NCI-H128 (cell line): ENCODE results near the gene CYGB.
A peak's percentile ranks its signal among the peaks of the same experiment; 100 is the strongest.

Experiments
- DNase-seq: peaks from one replicate; lab custom pipeline; 2025; ENCODE audit not compliant: unreplicated experiment; lab: John Stamatoyannopoulos, UW

CYGB gene

DNA sequence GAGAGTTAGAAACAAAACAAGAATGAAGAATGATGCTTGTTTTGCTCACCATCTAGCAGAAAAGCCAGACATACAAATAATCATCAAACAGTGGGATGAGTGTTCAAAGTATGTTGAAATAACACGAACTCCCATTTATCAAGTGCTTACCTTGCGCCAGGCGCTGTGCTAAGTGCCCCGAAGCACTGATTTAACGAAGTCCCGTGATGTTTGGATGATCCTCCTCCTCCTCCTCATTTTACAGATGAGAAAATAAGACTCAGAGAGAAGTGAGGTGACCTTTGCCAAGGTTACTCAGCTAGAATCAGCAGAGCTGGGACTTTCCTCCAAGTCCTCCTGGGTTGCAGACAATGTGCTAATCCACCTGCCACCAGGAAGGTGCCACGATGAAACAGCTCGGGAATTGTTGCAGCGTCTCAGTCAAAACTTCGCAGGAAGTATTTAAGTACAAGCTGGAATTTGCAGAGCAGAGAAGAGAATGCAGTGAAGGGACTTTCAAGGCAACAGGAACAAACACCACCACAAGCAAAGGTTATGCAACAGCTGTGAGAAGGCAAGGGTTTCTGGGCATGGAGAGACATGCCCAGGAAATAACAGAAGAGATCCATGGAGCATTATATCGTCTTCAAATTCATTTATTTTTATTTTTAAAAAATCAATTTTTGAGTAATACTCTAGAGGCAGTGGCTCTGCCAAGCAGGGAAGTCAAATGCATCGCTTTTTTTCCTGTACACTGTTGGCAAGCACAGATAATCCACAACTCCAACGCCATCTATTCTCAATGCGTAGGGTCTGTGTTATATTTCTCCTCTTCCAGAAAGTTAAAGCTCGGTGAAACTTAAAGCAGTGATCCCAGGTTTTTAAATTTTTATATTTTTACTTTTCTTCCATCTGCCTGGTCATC is 13.5 kb upstream of the CYGB start:
- DNase-seq = no peak

DNA sequence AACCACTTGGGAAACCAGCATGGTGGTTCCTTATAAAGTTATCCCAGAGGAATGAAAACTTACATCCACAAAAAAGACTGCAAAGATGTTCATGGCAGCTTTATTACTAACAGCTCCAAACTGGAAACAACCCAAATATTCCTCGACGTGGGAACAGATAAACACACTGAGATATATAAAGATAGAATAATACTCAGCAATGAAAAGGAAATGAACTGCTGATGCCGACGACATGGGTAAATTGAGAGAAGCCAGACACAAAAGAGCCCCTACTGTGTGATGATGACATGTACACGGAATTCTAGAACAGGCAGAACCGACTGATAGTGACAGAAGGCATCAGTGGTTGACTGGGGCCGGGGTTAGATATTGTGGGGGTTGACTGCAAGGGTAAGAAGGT is 12.0 kb upstream of the CYGB start:
- no peak for DNase-seq

DNA sequence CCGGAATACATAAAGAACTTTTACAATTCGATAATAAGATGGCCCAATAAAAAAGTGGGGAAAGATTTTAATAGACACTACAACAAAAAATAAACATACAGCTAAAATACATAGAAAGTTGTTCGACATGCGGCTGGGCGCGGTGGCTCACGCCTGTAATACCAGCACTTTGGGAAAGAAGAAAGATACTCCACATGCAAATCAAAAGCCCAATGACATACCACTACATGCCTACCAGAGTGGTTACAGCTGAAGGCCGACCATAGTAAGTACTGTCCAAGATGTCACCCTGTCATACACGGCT is 11.7 kb upstream of the CYGB start:
- no peak for DNase-seq

DNA sequence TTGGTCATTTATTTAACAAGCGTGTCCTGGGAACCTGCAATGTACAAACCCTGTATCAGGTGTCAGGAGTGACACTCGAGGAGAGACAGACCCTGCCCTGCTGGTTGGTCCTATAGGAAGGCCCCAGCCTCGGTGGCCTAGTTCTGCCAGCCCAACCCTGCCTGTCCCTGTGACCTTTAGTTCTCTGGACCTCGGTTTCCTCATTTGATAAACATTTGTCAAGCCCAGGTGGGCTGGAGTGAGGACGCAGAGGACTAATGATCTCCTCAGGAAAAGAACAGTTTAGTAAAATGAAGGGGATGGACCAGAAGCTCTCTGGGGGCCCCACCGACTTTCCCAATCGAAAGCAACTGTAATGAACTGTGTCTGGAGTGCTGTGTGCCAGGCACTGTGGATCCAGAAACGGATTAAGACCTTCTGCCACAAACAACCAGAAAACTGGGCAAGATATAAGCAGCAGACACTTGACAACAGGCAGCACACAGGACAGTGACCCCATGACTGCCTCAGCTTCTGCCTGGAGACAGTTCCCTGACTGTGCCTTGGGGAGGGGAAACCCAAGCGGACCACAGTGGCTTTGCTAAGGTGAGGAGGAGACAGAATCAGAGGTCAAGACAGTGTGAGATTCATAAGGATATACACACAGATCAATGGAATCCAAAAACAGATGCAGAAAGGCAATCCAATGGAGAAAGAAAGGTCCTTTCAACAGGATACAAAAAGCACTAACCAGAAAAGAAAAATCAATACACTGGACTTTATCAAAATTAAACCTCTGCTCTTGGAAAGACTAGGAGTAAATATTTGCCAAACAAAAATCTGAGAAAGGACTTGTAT is 11.1 kb upstream of the CYGB start:
- DNase-seq = no peak

DNA sequence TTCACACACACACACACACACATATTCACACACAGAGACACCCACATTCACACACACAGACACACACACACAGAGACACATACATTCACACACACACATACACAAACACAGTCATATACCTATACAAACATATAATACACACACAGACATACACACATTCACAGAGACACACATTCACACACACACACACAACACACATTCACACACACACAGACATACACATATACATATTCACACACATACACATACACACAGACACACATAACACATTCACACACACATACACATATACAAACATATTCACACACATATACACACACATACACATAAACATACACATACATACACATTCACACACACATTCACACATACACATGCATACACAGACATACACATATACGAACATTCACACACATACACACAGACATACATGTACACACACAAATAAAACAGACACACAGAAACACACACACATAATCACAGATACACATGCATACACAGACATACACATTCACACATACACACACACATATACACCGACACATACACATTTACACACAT is 10.2 kb upstream of the CYGB start:
- no peak for DNase-seq

DNA sequence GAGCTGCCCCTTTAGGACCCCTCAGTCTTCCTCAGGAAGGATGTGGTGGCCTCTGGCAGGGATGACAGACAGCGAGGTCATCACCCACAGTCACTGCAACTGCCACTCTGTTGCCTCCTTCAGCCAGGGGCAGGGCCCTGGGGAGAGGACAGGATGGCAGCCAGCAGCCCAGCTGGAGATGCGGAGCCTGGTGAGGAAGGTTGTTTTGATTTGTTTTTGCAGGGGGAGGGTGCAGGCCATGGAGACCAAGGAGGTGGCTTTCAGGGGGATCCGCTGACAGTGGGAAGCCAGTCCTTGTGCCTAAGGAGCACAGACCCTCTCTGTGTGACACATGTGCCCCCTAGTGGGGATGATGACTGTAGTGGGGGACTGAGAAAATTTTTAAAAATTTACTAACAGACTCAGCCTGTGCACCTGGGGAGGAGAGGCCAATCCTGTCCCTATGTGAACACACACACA is 9.7 kb upstream of the CYGB start:
- no peak for DNase-seq

DNA sequence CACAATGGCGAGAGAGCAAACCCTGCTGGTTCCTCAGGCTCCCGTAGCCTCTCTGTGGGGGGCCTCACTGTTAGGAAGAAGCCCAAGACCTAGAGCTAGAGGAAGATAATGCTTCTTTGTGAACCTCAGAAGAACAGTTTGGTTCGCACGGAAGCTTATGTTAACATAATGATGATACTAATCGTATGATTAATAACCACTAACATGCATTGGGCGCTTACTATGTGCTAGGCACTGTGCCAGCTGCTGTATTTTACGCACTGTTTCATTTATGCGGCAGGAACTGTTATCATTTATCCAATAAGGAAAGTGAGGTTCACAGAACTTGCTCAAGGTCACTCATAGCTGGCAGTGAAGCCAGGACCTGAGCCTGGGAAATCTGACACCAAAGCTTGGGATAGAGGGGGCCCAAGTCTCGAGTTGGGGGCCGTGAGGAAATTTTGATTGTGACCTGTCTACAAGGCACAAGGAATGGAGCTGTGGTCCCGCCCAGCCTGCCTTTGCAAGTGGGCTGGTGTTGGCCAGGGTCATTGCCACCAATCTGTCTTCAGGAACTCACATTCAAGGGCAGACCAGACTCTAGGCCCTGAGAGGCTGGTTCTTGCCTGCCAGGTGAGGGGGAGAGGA is 9.2 kb upstream of the CYGB start:
- no peak for DNase-seq

DNA sequence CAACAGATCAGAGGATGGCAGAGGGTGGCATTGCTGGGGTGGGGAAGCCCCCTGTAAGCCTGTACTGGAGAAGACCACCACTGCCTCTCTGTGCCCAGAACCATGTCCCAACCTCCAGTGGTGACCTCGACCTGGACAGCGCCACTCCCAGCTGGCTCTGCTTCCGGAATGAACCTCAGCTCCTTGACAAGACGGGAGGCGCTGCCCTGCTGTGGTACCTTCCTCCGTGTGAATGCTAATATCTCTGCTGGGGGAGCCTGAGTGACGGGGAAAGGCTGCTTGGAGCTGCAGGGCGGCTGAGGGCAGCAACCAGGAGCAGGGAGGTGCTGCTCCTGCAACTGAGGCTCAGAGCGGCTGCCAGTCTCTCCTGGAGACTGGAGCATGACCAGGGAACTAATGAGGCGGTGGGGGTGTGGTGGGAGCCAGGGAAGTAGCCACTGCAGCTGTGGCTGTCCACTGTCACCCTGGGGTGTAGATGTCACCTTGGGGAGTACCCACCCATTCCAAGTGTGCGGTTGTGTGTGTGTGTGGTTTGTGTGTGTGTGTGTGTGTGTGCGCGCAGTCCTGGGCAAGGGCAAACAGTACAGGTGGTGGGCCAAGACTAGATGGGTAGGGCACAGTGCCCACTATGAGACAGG is 8.5 kb upstream of the CYGB start:
- DNase-seq = no peak

DNA sequence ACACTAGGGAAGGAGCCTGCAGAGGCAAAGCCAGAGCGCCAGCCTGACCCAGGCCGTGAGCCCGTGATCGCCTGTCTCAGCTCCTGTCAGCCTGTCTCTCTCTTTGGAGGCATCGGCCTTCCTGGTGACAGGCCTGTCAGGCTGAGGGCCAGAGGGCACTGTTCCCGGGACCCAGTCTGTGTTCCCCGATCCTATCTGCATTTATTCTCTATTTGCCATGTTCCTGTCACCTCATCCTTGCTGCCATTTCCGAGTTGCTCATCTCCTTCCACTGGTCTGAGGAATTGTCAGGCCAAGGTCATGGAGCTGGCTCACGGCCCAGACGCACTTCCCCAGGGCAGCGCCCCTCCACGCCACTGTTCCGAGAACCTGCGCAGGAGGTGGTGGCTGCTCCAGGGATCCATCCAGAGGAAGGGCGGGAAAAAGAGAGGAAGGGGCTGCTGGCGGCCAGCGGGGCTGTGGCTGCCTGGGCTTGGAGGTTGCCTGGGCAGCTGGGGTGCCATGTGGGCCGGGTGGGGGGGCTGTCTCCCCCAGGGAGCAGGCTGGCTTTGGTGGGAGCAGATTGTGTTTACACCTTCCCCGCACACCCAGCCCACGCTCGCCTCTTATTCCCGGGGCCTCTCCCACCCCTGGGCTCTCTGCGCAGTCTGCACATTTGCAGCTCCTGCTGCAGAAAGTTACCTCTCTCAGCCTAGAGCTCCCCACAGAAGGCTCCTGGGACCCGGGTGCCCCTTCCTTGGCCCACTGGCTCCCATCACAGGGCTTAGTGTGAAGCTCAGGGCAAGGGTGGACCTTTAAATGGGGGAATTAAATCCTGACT is 7.2 kb upstream of the CYGB start:
- no peak for DNase-seq

DNA sequence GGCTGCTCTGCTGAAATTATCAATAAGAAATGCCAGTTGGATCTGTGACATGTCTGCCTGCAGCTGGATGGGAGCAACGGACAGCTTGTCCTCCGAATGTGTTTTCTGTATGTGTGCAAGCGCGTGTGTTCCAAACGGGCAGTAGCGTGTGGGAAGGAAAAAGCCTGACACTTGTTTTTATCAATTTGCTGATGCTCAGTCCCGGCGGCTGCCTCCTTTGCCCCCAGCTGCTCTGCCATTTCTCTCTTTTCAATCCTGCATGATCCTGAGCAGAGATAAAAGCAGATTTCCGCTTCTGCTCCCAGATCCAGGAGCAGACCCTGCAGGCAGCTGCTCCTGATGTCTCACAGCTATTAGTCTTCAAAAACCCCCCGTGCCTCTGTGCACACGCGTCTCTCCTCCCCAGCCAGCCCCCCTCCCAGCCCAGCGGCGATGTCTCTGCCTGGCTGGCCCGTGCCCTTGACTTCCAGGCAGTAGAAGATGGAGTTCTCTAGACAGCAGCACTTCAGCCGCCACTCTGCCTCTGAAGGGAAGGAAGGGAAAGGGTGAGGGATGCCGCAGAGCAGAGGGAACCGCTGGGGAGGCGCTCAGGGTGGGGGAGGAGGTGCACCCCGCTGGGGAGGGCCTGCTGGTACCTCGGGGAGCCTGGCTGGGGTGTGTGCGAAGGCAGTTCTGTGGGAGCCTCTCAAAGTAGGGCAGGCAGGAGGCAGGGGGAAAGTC is 6.5 kb upstream of the CYGB start:
- DNase-seq = no peak

DNA sequence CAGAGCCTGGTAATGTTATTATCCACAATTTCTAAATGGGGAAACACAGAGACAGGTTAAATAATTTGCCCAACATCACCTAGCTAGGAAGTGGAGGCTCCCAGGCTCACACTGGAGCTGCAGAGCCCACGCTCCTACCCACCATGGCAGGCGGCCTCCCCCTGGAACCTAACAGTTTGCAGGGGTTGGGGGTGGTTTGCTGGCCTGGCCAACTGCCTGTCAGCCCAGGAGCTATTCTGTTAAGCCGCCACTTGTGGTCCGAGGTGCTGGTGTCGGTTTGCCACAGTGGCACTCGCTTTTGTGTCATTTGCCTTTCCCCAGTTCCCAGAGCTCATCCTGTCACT is 5.9 kb upstream of the CYGB start:
- no peak for DNase-seq

DNA sequence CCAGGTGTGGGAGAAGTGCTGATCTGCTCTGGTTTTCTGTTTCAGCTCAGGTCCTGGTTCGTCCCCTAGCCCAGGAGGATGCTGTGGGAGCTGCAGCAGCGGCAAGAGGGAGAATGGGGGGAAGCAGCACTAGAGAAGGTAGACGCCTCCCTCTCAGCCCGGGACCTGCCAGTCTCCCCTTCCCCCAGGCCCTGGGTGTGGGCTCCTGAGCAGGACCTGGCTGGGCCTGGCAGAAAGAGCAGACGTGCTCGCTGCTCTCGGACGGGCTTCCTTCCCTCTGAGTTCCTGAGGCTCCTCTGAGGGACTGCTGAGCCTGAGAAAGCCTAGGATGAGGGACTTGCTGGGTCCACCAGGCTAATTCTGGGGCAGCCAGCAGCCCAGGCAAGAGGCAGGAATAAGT is 5.5 kb upstream of the CYGB start:
- DNase-seq = no peak

DNA sequence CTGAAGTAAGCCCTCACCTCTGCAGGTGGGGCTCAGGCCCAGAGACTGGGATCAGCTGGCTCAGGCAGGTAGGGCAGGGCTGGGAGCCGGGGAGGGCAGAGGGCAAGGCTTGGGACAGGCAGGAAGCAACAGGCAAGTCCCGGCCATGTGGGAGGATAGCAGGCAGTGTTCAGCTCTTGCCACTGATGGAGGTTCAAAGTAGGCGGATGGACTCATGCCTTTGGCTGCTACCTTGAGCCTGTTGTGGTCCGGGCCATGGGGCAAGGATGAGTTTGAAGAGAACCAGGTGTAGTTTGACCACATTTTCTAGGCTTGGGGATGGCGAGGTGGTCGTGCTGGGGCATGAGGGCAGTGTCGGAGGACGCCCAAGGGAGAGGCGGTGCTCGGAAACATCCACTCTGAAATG is 5.1 kb upstream of the CYGB start:
- DNase-seq = no peak

DNA sequence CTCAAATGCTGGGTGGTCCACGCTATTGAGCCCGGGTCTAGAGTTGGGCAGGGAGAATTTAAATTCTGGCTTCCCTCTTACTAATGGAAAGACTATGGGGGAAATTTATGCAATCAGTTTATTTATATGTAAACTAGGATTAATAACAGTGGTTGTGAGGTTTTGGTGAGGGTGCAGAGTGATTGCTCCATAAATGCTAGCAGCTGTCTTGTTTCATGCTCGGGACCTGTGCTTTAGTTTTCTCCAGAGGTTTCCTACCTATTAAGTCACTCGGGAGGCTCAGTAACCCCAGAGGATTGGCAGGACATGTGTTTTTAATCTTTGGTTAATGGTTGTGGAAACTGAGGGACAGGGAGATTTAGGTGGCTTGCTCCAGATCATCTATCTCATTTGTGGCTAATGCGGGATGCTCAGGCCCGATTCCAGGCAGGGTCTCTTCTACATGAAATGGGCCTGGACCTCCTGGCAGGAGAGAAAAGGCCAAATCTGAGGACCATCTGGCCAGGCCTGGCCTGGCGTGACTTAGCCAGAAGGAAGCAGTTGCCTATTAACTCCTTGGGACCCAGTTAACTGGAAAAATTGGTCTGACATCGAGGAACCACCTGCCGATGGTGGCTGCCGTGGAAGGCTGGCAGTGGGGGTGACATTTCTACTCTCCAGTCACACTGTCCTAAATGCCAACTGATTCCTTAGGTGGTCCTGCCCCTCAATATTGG is 4.4 kb upstream of the CYGB start:
- DNase-seq = no peak

DNA sequence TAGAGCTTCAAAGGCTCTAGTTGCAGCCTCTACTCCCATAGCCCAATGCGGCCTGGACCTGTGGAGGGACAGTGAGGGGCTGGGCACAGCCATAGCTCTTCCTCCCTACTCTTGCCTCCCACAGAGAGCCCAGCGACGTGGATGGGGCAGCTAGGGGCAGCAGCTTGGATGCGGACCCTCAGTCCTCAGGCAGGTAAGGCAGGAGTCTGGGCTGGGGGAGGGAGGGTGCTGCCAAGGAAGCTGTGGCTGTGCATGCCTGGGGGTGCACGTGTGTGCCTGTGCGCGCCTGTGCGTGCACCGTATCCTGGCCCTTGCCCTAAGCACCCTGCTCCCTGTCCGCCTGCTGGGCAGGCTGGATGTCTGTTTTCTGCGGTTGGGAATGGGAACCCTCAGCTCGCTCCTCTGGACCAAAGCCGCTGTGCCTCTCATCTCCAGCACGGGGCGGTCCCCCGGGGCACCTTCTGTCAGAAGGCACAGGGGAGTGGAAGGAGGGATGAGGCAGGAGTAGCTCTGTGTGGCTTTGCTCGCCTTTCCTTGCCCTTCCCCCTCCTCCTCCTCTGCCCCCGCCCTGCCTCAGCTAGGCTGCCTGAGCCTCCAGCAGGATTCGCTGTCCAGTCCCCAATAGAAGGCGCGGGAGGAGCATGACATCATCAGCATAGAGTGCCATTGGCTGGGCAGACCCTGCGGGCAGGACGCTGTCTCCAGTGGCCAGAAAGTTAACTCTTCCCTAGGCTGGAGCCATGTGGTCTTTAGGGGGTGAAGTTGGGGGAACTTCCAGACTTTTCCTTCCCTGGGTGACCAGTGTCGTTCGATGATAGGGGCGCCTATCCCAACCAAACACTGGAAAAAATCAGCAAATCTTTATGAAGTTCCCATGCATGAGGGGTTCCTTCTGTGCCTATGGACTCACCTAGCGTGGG is 3.1 kb upstream of the CYGB start:
- peak; percentile 31 for DNase-seq

DNA sequence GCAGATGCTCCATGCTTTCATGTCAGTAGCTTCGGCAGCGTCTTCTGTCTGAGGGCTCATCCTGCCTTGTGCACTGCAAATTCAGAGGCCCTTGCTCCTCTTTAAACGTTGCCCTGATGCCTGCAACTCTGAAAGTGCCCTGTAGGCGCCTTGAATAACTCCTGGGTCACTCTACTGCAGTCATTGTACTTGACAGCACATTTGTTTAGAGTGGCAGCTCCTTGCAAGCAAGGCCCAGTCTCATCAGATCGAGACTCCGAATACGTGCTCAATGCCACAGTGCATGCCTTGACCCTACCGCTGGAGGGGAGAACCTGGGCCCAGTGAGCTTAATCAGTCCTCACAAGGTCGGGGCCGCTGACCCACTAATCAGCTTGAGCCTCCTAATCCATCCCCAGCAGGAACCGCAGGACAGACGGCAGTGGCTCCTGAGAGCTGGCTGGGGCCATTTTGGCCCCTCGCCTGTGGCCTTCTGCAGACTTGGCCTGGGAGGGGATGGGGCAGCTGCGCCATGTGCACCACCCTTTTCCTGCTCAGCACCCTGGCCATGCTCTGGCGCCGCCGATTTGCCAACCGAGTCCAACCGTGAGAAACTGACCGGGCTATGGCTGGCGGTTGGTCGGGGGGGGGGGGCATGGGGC is 2.2 kb upstream of the CYGB start, which contains the start of gene PRCD:
Gene PRCD (plus strand): TSS at position 414 of the 641 bp plus-strand sequence. CDS start 98 bp downstream, at position 512.
- DNase-seq = no peak

DNA sequence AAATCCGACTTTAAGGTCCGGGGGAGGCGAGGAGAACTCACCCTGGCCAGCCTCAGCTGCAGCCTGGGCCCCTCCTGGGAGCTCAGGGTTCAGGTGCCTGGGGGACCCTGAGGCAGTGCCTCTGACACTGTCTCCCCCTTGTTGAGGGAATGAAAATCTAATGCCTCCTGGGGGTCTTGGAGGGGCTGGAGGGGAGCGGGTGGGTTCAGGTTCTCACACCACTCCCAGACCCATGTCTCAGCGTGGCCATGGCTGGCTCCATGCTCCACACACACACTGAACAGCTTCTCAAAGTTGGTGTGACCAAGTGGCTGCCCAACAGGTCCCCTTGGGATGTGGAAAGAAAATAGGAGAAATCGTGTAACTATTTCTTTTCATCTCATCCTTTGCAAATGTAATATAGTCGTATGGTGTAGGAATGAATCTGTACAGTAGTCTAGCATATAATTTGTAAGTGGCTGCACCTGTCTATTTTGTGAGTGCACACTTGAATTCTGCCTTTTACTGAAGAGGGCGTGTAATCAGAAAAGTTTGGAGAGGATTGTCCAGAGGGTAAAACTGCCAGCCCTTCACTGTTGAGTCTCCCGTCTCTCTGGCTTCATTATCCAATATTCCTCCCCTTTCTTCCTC is 1.5 kb upstream of the CYGB start:
- DNase-seq = no peak
